ENCODE results near the gene CDH4. TPM values are rescaled to one million over a fixed set of nuclear protein-coding genes. Genes with fewer than 3 reads are reported as not detected.

Gene CDH4
- total RNA-seq, 1 experiment from 2014 or later = not detected

DNA sequence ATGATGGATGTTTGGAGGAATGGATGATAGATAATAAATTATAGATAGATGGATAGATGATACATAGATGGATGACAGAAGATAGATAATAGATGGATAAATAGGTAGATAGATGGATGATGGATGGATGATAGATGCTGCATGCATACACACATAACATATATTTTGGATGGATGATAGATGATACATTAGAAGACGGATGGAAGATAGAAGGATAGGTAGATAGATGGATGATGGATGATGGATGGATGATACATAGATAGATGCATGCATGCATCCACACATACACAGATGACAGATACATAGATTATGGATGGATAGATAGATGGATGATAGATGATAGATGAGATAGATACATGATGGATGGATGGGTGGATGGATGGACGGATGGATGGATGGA is 425.9 kb downstream of the CDH4 start:
- no TSS peak for BruUV-seq (replicated peaks)
- no peaks in the 10 kb centered on the region for H3K4me1 Mint-ChIP-seq (ENCODE audit: low read depth, unreplicated experiment)
- POLR2A ChIA-PET = no interaction called here
- Histone ChIP-seq H3K4me1 (no peaks in the 10 kb centered on the region), H3K4me3 (ENCODE audit: low read depth, low read length) (no peak overlapping the region), H3K9me3 (0 out of 2 replicates have a peak, but pooled peaks cover 2% of the 10 kb centered on the region), H3K36me3 (ENCODE audit: control insufficient read depth, insufficient read depth, low read length) (no peaks in the 10 kb centered on the region), H3K27me3 (replicated peaks; ENCODE audit: control insufficient read depth, insufficient read depth, low read length) (no peaks in the 10 kb centered on the region)
- no peak for DNase-seq
- H3K27me3 Mint-ChIP-seq (ENCODE audit: insufficient read depth, unreplicated experiment) = peaks cover 30% of the 10 kb centered on the region
- H3K36me3 Mint-ChIP-seq (ENCODE audit: insufficient read depth, unreplicated experiment) = no peaks in the 10 kb centered on the region
- CTCF ChIA-PET = no interaction called here
- no peaks in the 10 kb centered on the region for H3K9me3 Mint-ChIP-seq (ENCODE audit: unreplicated experiment)
- intact Hi-C loops (cut with micrococcal nuclease; ENCODE audit: unreplicated experiment) = no loop called here
- H3K4me3 Mint-ChIP-seq (ENCODE audit: unreplicated experiment) = no peak overlapping the region
- TF ChIP-seq CTCF (IDR thresholded peaks at IDR 0.05; ENCODE audit: insufficient read depth in 1 of 2, low read depth in 1 of 2, low read length in 1 of 2, severe bottlenecking in 1 of 2, unreplicated experiment in 1 of 2) = no peak
- H3K27ac Mint-ChIP-seq (ENCODE audit: unreplicated experiment) = no peak overlapping the region

DNA sequence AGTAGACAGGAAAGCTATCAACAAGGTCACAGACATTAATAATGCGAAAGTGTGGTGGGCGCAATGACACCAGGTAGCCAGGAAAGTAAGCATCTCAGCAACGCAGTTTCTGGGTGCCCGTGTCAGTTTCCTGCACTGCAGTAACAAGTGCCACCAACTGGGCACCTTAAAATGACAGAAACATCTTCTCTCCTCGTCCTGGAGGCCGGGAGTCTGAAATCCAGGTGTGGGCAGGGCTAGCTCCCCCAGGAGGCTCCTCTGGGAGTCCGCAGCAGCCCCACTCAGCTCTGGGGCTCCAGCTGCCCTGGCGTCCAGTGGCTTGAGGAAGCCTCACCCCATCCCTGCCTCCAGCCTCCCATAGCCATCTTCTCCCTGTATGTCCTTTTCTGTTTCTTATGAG is 426.4 kb downstream of the CDH4 start:
- DNase-seq = no peak
- H3K9me3 ChIP-seq = 0 out of 2 replicates have a peak, but pooled peaks cover 2% of the 10 kb centered on the region
- CTCF ChIA-PET = interaction anchor here (0.6 kb wide), 1 partner anchor 20 kb away, joined by 3 read pairs; no protein-coding TSS in a partner anchor
- Mint-ChIP-seq H3K9me3 (ENCODE audit: unreplicated experiment) (no peaks in the 10 kb centered on the region), H3K27ac (ENCODE audit: unreplicated experiment) (no peak overlapping the region), H3K4me3 (ENCODE audit: unreplicated experiment) (no peak overlapping the region), H3K36me3 (ENCODE audit: insufficient read depth, unreplicated experiment) (no peaks in the 10 kb centered on the region), H3K27me3 (ENCODE audit: insufficient read depth, unreplicated experiment) (peaks cover 31% of the 10 kb centered on the region), H3K4me1 (ENCODE audit: low read depth, unreplicated experiment) (no peaks in the 10 kb centered on the region)
- no peaks in the 10 kb centered on the region for H3K27me3 ChIP-seq (replicated peaks; ENCODE audit: control insufficient read depth, insufficient read depth, low read length)
- H3K4me3 ChIP-seq (ENCODE audit: low read depth, low read length) = no peak overlapping the region
- no peaks in the 10 kb centered on the region for H3K36me3 ChIP-seq (ENCODE audit: control insufficient read depth, insufficient read depth, low read length)
- BruUV-seq (replicated peaks) = no TSS peak
- no peaks in the 10 kb centered on the region for H3K4me1 ChIP-seq
- intact Hi-C loops (cut with micrococcal nuclease; ENCODE audit: unreplicated experiment) = no loop called here
- TF ChIP-seq CTCF (IDR thresholded peaks at IDR 0.05; ENCODE audit: insufficient read depth in 1 of 2, low read depth in 1 of 2, low read length in 1 of 2, severe bottlenecking in 1 of 2, unreplicated experiment in 1 of 2) = no peak
- POLR2A ChIA-PET = no interaction called here

GRCh38 chr20:61679473-61679872 is 427.4 kb downstream of the CDH4 start:
- CTCF ChIA-PET = no interaction called here

More at GRCh38 chr20:61679473-61679872, 427.4 kb downstream of the CDH4 start:
- intact Hi-C loops (cut with micrococcal nuclease; ENCODE audit: unreplicated experiment) = no loop called here
- Mint-ChIP-seq H3K4me3 (ENCODE audit: unreplicated experiment) (no peak overlapping the region), H3K27me3 (ENCODE audit: insufficient read depth, unreplicated experiment) (peaks cover 30% of the 10 kb centered on the region), H3K4me1 (ENCODE audit: low read depth, unreplicated experiment) (no peaks in the 10 kb centered on the region), H3K9me3 (ENCODE audit: unreplicated experiment) (no peaks in the 10 kb centered on the region), H3K27ac (ENCODE audit: unreplicated experiment) (no peak overlapping the region), H3K36me3 (ENCODE audit: insufficient read depth, unreplicated experiment) (no peaks in the 10 kb centered on the region)
- POLR2A ChIA-PET = no interaction called here
- TF ChIP-seq CTCF (IDR thresholded peaks at IDR 0.05; ENCODE audit: insufficient read depth in 1 of 2, low read depth in 1 of 2, low read length in 1 of 2, severe bottlenecking in 1 of 2, unreplicated experiment in 1 of 2) = no peak
- no peak for DNase-seq
- H3K36me3 ChIP-seq (ENCODE audit: control insufficient read depth, insufficient read depth, low read length) = no peaks in the 10 kb centered on the region
- H3K27me3 ChIP-seq (replicated peaks; ENCODE audit: control insufficient read depth, insufficient read depth, low read length) = no peaks in the 10 kb centered on the region
- BruUV-seq (replicated peaks) = no TSS peak
- no peak overlapping the region for H3K4me3 ChIP-seq (ENCODE audit: low read depth, low read length)
- H3K9me3 ChIP-seq = 0 out of 2 replicates have a peak, but pooled peaks cover 2% of the 10 kb centered on the region
- no peaks in the 10 kb centered on the region for H3K4me1 ChIP-seq
